GM19351 (cell line): ENCODE measurements around the gene CDH23.

ENCODE experiments used
- ATAC-seq: cut with Tn5 transposase; IDR thresholded peaks from one replicate; pipeline ENCODE4 v1.9.1; 2021; ENCODE audit warnings: mild to moderate bottlenecking, moderate library complexity; ENCODE audit not compliant: unreplicated experiment

CDH23 gene

DNA sequence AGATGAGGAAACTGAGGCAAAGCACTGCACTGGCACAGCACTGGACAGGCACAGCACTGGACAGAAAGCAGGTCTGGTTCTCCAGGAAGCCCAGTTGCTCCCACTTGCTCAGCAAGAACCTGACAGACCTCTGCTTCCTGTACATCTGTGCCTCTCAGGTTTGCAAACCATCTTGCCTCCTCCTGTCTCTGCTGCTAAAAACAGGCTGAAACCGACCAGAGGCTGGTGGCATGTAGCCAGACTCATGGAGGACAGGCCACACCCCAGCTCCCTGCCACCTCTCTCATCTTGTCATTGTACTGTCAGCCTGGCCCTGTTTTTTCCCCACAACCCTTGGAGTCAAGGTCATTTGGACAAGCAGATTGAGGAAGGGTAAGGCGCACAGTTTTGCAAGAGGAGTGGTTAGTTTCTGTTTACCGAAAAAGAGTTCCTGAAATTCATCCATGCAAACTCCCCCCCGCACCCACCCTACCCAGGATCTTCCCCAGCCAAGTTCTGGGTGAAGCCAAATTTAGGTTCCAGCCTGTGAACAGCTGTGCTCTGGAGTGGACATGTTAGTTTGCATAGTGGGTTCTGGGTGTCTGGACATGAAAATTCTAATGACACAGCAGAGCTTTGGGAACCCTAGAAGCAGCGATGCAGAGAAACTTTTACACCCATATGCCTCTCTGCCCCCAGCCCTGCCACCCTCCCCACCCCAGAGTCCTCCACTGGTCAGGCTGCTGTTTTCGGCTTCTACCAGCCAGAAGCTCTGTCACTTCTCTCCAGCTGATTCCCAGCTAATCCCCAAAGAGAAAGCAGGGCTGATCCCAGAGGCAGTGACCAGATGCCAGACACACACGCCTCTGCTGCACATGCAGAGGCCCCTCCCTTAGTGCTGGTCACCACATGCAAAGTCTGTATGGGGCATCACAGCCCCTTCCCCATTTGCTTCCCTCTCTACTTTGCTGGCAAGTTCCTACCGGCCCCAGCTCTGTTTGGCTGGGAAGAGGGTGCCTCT is 331.3 kb downstream of the CDH23 start:
- ATAC-seq = peak; percentile 56

DNA sequence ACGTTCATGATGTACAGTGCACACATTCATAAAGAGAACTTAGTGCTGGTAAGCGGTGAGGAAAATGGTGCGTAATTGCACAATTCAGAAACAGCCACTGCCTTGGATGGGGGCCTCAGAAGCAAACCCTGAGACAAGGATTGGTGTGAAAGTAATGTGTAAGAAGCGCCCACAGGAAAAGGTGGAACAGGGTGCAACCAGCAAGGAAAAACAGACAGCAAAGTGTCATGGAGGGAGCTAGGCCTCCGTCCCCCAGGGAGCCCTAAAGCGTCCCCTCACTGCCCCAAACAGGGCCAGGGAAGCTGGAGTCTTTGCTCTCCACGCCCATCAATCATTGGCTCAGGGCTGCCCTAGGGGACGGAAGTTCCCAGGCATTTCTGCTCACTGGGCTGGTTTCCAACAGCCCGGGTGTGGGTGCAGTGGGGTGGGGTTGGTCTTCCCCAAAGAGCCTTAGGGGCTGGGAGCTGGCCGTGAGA is 332.5 kb downstream of the CDH23 start:
- ATAC-seq = no peak

DNA sequence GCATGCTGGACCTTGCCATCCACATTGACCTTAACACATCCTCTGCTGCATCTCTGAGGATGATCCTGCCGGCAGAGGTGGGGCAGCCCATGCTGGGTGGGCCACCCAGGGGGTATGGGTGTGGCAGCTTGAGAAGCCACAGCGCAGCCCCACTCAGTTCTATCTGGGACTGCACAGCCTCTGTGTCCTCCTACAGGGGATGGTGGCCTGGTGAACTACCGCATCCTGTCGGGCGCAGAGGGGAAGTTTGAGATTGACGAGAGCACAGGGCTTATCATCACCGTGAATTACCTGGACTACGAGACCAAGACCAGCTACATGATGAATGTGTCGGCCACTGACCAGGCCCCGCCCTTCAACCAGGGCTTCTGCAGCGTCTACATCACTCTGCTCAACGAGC is 335.1 kb downstream of the CDH23 start:
- ATAC-seq = no peak

DNA sequence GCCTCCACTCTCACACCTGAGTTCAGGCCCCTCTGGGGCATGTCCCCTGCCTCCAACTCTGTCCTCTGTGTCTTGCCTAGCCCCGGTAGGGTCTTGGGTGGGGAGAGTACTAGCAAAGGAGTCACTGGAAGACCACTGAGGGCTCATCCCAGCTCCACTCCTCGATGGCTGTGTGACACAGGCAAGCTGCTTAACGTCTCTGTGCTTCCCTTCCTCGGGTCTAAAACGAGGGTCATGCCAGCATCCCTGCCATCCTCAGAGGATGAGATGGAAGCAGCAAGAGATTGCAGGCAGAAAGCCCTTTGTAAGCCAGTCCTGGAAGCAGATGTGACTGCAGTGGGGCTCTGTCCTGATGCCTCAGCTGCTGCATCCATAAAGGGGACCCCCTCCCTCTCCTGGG is 338.1 kb downstream of the CDH23 start:
- no peak for ATAC-seq

DNA sequence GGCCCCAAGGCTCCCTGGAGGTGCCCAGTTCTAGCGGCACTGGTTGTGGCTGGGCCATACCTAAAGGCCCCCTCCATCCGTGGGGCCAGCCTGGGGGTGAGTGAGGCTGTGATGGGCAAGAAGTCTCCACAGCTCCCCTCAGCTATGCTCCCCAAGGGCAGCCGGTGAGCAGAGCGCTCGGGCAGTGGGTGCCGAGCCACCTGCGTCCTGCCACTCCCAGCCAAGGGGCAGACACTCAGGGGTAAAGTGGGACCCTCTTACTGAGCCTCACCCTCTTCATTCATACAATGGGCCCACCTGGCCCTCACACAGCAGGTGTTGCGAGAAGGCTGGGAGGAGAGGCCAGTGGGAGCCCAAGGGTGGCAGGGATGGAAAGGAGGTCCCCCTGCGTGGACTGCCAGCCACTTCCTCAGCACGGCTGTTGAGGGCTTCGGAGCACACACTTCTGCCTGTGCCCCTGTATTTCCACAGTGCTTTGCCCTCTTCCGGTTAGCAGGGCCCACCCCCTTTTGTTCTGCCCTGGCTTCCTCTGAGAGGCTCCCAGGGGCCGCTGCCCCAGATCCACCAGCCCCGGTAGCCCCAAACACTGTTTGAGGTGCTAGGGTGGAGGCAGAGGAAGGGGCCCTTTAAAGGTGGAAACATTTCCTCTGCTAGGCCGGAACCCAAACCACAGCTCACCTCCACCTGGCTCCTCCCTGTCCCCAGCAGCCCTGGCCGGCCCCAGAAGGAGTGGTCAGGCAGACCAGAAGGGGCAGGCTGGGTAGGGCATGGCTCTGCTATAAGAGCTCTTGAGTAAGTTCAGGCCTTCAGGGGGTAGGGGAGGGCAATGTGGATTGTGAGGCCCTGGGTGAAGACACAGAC is 339.2 kb downstream of the CDH23 start:
- no peak for ATAC-seq

DNA sequence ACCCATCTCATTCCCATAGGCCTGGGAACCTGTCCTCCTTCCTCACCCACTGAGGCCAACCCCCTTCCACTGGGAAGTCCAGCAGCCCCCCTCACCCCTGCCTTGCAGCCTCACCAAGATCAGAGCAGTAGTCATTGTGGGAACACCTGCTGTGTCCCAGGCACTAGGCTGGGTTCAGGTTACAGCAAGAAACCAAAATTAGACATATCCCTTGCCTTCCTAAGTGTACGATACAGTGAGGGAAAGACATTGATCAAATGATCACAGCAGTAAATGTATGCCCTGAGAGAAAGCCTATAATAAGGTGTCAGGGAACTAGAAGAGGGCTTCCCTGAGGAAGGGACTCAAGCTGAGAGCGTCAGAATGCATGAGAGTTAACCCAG is 339.8 kb downstream of the CDH23 start:
- ATAC-seq = no peak

DNA sequence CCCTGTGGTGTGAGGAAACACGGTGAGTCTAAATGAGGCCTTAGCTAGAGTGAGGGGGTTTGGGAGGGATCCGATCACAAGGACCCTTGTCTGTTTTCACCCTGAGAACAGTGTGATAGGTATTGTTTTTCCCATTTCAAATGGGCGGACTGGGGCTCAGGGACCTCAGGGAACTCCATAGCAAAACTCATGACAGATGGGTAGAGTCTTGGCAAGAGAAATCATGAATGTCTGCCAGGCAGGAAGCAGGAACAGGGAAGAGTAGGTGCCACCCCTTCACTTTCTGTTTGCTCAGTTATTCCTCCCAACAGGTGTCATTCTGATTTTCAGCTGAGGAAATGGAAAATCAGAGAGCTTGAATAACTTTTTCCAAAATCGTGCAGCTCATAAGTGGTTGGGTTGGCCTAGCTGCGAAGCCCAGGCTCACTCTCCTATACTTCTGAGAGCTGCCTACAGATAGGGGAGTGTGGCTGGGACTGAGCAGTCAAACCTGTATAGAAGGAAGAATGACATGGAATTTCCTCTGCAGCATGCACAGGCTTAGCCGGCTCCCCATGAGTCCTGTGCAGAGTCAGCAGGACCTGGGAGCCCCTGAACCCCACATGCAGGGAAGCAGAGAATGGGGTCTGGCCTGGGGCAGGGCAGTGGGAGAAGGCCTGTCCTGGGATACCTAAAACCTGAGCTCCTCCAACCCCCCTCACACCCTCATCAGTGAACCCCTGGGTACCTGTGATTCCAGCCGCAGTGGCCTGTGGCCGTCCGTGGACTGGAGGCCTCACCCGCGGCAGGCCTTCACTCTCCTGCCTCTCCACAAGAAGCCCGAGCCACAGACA is 340.5 kb downstream of the CDH23 start:
- no peak for ATAC-seq

DNA sequence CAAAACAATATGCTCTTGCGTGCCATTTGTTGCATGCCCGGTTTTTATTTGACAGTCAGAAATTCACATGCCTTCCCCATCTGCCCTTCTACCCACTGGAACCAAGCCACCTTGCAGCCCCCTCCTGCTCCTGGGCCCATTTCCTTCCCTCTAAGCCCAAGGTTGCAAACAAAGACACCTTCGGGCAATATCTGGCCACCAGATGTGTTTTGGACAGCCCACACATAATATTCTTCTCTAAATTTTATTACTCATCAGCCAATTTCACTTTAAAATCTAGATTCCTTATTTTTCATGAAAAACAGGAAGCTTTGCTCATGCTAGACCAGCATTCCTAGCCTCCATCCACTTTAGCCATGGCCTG is 341.1 kb downstream of the CDH23 start:
- no peak for ATAC-seq

DNA sequence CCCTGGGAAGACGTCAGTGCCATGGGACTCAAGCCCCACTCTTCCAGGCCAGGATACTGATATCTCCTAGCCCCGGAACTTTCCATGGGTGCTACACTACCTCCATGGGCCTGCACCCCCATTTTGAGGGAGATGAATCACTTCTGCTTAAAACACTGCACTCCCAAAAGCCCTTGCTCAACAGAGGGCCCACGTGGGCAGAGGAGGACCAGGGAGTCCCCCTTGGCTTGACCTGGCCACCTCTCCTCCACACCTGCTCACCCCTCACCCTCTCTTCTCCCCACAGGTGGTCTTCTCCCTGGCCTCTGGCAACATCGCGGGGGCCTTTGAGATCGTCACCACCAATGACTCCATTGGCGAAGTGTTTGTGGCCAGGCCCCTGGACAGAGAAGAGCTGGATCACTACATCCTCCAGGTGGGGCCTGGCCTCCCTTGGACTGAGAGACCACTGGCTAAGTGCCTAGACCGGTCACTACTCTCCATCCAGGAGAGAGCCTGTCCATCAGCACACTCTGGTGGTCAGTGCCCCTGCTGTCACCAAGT is 342.7 kb downstream of the CDH23 start:
- no peak for ATAC-seq

DNA sequence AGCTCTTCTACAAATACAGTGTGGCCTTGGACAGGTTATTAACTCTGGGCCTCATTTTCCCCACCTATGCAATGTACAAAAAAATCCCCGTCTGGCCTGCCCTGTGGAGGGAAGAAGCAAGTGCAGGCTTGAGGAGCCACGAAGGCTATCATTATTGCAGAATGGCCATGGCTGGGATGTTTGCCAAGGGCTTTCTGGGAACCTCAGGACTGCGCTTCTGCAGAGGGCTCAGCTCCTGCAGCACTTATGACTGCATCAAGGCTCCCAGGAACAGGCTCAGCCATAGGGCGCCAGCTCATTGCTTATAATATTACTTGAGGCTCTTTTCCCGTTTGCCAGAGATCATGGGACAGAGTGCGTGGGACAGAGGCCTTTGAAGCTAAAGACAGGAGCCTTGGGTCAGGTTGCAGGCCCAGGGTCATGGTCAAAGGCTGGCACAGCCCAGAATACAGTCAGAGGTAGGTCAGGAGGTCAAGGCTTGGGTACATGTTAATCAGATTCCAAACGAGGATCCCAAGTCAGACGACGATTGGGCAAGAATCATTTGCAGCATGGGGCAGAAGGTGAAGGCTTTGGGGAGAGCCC is 343.4 kb downstream of the CDH23 start:
- ATAC-seq = no peak

DNA sequence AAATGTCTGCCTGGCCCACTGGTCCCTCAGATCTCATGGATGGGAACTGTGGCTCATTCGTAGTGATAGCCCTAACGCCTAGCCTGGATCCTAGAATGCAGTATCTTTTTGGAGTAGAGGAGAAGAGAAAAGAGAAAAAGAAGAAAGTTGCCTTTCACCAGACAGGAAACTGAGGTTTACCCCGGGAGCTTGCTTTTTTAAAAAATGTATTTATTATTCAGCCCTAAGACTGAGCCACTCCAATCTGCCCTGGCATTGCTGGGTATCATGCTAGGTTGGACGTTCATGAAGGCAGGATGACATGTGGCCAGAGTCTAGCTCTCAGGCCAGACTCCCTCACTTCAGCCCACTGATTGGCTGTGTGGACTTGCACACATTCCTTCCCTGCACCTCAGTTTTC is 344.3 kb downstream of the CDH23 start:
- no peak for ATAC-seq

DNA sequence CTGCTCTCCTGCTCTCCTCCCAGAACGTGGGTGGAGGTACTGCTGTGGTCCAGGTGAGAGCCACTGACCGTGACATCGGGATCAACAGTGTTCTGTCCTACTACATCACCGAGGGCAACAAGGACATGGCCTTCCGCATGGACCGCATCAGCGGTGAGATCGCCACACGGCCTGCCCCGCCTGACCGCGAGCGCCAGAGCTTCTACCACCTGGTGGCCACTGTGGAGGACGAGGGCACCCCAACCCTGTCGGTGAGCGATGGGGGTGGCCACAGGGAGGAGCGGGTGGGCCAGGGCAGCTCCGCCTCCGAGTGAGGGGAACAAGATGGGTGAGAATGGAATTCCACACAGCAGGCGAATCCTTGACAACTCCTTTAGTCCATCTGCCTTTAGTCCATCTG is 345.0 kb downstream of the CDH23 start:
- no peak for ATAC-seq

DNA sequence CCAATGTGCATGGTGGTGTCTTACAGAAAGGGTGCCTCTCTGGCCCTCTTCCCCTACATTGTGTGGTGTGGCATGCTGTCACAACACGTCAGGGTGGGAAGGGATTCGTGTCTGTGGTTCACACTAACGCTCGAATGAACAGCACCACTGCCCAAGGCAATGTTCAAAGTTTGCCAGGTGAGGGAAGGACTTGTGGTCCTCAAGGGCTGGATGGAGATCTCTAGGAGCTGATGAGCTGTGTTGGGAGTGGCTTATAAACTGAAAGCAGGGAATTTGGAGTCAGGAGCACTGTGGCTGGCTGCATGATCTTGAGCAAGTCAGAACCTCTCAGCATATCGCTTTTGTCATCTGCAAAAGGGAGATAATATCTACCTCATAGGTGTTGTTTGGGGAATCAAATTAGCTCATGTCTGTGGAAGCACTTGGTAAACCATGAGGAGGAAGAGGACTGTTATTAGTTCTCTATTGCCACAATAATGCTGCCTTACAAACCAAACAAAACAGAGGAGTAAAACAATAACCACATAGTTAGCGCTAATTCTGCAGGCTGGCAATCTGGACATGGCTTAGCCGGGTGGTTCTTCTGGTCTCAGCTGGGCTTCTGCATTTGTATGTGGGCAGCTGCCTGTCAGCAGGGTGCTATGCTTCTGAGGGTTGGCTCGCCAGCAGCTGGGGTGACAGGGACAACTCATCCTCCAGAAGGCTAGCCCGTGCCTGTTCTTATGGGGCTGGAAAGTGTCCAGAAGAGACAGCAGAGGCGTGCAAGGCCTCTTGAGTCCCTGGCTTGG is 345.8 kb downstream of the CDH23 start:
- no peak for ATAC-seq

DNA sequence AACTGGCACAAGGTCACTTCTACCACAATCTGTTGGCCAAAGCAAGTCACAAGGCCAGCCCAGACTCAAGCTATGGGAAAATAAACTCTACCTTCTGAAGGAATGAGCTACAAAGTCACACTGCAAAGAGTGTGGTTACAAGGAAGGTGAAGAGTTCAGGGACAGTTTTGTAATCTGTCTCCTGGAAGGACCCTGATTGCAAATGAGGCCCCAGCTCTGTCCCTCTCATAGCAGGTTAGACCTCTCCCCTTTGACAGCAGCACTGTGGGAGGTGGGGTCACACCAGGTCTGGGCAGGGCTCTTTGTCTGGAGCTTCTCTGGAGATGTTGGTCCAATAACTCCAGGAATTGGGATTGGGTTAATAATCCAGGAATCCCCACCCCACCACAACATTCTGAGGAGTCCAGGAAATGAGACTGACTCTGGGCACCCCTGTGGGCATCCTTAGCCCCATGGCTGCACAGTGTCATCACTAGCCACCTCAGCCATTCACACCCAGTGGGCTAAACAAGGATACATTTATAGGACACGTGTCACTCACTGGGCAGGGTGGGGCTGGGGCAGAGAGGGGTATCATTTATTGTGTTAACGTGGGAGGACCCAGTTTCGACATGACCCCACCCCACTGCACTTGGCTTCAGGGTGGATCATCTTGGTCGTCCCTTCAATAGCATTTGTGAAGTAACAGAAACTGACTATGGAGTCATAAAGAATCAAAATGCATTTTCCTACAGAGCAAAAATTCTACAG is 346.5 kb downstream of the CDH23 start:
- ATAC-seq = no peak

DNA sequence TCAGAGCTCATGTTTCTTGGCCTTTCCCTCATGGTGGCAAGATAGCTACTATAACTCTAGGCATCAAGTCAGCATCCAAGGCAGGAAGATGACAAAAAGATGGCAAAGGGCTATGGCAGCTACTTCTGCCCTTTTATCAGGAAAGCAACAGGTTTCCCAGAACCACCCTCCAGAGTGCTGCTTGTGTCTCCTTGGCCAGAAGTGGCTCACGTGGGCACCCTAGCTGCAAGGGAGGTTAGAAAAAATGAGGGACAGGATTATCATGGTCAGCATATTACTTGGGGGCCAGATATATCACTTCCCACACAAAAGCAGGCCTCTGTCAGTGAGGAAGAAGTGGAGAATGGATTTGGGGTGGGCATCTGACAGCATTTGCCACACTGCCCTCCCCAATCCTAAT is 347.1 kb downstream of the CDH23 start:
- no peak for ATAC-seq

DNA sequence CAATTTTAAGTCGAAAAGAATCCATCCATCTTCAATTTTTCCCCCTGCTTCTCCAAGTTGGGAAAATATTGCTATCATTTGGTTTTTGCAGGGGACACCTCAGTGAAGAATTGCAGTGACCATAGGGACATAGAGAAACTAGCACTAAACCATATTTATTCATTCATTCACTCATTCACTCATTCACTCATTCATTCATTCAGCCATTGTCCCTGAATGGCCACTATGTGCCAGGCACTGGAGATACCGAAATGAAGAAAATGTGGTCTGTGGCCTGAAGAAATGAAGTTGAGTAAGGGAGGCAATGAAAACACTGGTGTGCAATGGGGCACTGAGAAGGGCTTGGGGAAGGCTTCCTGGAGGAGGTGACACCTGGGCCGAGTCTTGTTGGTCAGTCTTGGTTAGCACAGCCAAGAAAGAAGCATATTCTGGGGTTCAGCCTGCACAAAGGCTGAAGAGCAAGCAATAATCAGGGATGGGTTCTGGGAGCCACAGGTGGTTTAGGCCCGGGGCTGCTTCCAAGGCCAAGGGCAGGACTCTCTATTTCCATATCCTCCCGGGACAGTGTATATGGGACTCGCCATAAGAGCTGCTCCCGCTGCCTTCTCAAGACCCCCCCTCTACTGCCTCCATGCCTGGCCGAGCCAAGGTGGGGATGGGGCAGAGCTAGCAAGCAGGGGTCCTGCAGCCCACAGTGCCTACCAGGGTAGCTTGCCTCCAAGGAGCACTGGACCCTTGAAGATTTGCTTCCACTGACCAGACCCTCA is 348.4 kb downstream of the CDH23 start:
- no peak for ATAC-seq

DNA sequence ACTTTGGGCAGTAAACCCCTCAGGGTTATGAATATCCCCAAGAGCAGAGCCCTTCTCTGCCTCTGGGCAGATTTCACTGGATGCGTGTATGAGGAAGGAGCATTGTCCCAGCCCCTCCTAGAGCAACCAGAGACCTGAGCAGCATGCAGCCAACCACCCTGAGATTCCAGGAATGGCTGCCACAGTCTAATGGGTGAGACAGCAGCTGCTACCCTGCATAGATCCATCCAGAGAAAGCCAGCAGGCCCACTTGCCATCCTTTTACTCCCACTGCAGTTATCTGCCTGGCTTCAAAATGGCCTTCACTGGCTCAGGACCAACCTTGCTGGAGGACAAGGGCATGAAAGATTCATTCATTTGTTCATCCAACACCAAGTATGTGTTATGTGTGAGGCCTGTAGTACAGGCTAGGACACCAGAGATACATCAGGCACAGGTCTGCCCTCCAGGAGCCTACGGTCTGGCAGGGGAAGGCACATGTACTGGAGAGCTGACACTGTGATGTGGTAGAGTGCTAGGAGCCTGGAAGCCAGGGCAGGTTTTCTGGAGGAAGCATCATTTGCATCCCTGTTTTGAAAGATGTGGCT is 349.0 kb downstream of the CDH23 start:
- ATAC-seq = no peak
